GM12878 (cell line): ENCODE data around the gene SEMA3G. TPM values are rescaled to one million over a fixed set of nuclear protein-coding genes. Genes with fewer than 3 reads are reported as not detected.

ENCODE experiments used
- ATAC-seq: fragments of 200-7000 bp; cut with Tn5 transposase; 3 replicates; pipeline ENCODE4 v1.9.1; 2020; ENCODE audit warnings: mild to moderate bottlenecking, moderate library complexity
- BruUV-seq: library from RNA; stranded (reverse); fragments of 400-500 nt; replicated peaks from 2 replicates; lab custom pipeline; 2021; lab: Mats Ljungman, UMichigan
- CTCF ChIA-PET: fragments of 300-600 bp; sonication (Branson Sonifier 250); formaldehyde crosslinking; extraction: SDS; loops from one replicate; lab custom pipeline; 2021; ENCODE audit warnings: inconsistent platforms; lab: Yijun Ruan, JAX
- POLR2A ChIA-PET: fragments of 350-600 bp; formaldehyde crosslinking; extraction: SDS; loops from one replicate; lab custom pipeline; 2021; ENCODE audit warnings: inconsistent platforms; lab: Charles Lee
- RAD21 ChIA-PET: fragments of 300-600 bp; sonication (Branson Sonifier 250); formaldehyde crosslinking; loops from one replicate; lab custom pipeline; 2023; ENCODE audit warnings: antibody characterized with exemption; ENCODE audit not compliant: unreplicated experiment; lab: Charles Lee
- SMC1A ChIA-PET: fragments of 300-600 bp; sonication (Branson Sonifier 250); formaldehyde crosslinking; loops from one replicate; lab custom pipeline; 2023; ENCODE audit not compliant: unreplicated experiment, uncharacterized antibody; lab: Charles Lee
- DNase-seq: peaks from one replicate; pipeline ENCODE4 v3.0.0-alpha.2; 2011; ENCODE audit warnings: low read depth, low spot score
- FAIRE-seq: peaks from 3 replicates; lab custom pipeline; 2011; peaks lifted over from hg19 to GRCh38; lab: Jason Lieb, UNC
- H2AFZ ChIP-seq: 2 replicates; pipeline ENCODE4 v1.6.0; 2011; ENCODE audit warnings: low read depth, low read length, control low read depth; ENCODE audit not compliant: control insufficient read depth
- H3K27ac ChIP-seq: 2 replicates; pipeline ENCODE4 v1.5.1; 2011; ENCODE audit warnings: control low read depth; ENCODE audit not compliant: control insufficient read depth, insufficient read depth
- H3K27me3 ChIP-seq, 2 experiments: replicated peaks in 1 of 2; 2 replicates each; pipeline versions ENCODE4 v1.6.0 to v1.6.1; 2011; ENCODE audit warnings: low read length in 1 of 2; ENCODE audit not compliant: control insufficient read depth in 2 of 2, insufficient read depth in 2 of 2
- H3K36me3 ChIP-seq, 2 experiments: 2 replicates each; pipeline ENCODE4 v1.5.1; 2011; ENCODE audit warnings: low read length in 1 of 2; ENCODE audit not compliant: control insufficient read depth in 2 of 2, insufficient read depth in 2 of 2
- H3K4me1 ChIP-seq: 2 replicates; pipeline ENCODE4 v1.6.1; 2011; ENCODE audit warnings: mild to moderate bottlenecking, low read length, moderate library complexity, mixed read lengths; ENCODE audit not compliant: control insufficient read depth, insufficient read depth
- H3K4me2 ChIP-seq: 2 replicates; pipeline ENCODE4 v1.6.0; 2011; ENCODE audit warnings: control low read depth; ENCODE audit not compliant: control insufficient read depth, insufficient read depth
- H3K4me3 ChIP-seq: fragments of 200-600 bp; sonication (generic); 2 replicates; pipeline ENCODE4 v1.5.1; 2016
- H3K79me2 ChIP-seq: 2 replicates; pipeline ENCODE4 v1.6.0; 2011; ENCODE audit warnings: low read length; ENCODE audit not compliant: control insufficient read depth, insufficient read depth
- H3K9ac ChIP-seq: 2 replicates; pipeline ENCODE4 v1.8.0; 2011; ENCODE audit warnings: low read length, control low read depth, mixed read lengths; ENCODE audit not compliant: control insufficient read depth, insufficient read depth
- H3K9me3 ChIP-seq: replicated peaks from 3 replicates; pipeline ENCODE4 v1.5.1; 2011; ENCODE audit warnings: mild to moderate bottlenecking, low read length; ENCODE audit not compliant: control insufficient read depth, insufficient read depth
- H4K20me1 ChIP-seq: 2 replicates; pipeline ENCODE4 v1.6.0; 2011; ENCODE audit not compliant: control insufficient read depth, insufficient read depth
- CUX1 ChIP-seq: IDR thresholded peaks from 2 replicates; pipeline ENCODE4 v1.6.1; 2012; ENCODE audit warnings: improper control_type of control experiment, low read depth, low read length; ENCODE audit not compliant: insufficient replicate concordance
- HCFC1 ChIP-seq: fragments of 150-350 bp; IDR thresholded peaks from 2 replicates; pipeline ENCODE4 v1.6.1; 2014; ENCODE audit warnings: low read length
- RCOR1 ChIP-seq: conservative IDR thresholded peaks from 2 replicates; pipeline ENCODE4 v1.6.1; 2012; ENCODE audit warnings: low read depth, low read length, improper control_type of control experiment
- TCF7 ChIP-seq: IDR thresholded peaks from 2 replicates; pipeline ENCODE4 v1.6.1; 2014; ENCODE audit warnings: antibody characterized with exemption, borderline replicate concordance
- ZBTB11 ChIP-seq: fragments of 450-650 bp; formaldehyde crosslinking; IDR thresholded peaks from 2 replicates; pipeline ENCODE4 v1.5.0; 2022; ENCODE audit warnings: mild to moderate bottlenecking, missing genetic modification characterization
- ZNF384 ChIP-seq: IDR thresholded peaks from 2 replicates; pipeline ENCODE4 v1.6.1; 2012; ENCODE audit warnings: low read depth, mild to moderate bottlenecking, low read length, improper control_type of control experiment, borderline replicate concordance
- ZNF592 ChIP-seq: fragments of 450-650 bp; IDR thresholded peaks from 2 replicates; pipeline ENCODE4 v1.6.1; 2017; ENCODE audit warnings: mild to moderate bottlenecking, moderate library complexity
- WGBS: methylation state at CpG from one replicate; pipeline ENCODE4 v1.1.6; 2016; ENCODE audit warnings: low lambda C conversion rate; ENCODE audit not compliant: insufficient replicate concordance, insufficient coverage; ENCODE audit errors: missing lambda C conversion rate; 5-methylcytosine and 5-hydroxymethylcytosine counted together
- in situ Hi-C: fragments of 300-500 bp; cut with MboI; formaldehyde crosslinking; loops from 9 replicates; pipeline ENCODE4 v1.14.3; 2018; ENCODE audit warnings: mixed read lengths
- intact Hi-C: fragments of 100-400 bp; cut with micrococcal nuclease; formaldehyde crosslinking; loops from one replicate; pipeline ENCODE4 v1.14.2; 2022; ENCODE audit not compliant: unreplicated experiment
- polyA plus RNA-seq, 11 experiments: library from polyadenylated mRNA; depleted of rRNA in 4 of 11; unstranded in 6 of 11; stranded (reverse) in 5 of 11; fragments of >200 nt; fragmentation: Nextera tagmentation in 4 of 11; fragmentation: Illumina TruSeq in 1 of 11; extraction: Ambion mirVana in 4 of 11; extraction: Trizol in 1 of 11; gene quantifications; 1 replicate in 1 of 11; 2 replicates in 10 of 11; pipeline versions ENCODE4 v1.2.1 to v1.2.3, GENCODE V29; 2011 to 2016; ENCODE audit warnings: inconsistent platforms in 2 of 11, missing spikeins in 2 of 11, low read depth in 1 of 11
- total RNA-seq, 4 experiments: library from RNA; depleted of rRNA in 3 of 4; stranded (reverse); fragments of >200 nt in 3 of 4; fragmentation: Illumina TruSeq in 1 of 4; extraction: Trizol in 1 of 4; gene quantifications; 2 replicates each; pipeline versions ENCODE4 v1.2.1 to v1.2.3, GENCODE V29; 2013 to 2021

Gene SEMA3G
- total and polyA plus RNA-seq, 10 of the 15 experiments (the other 5 are each of a cell fraction or from before 2014, with no cell fraction given) = 0.03 to 0.04 TPM; not detected in 8

- no peak for TF ChIP-seq ZBTB11 (CRISPR knock-in tag)
- TF ChIP-seq ZNF384 = no peak
- no peak for TF ChIP-seq RCOR1
These were observed 49.4 kb downstream of the SEMA3G start (continued) for GRCh38 chr3:52395503-52395865.

- H3K9me3 ChIP-seq = no peaks in the 10 kb centered on the region
- WGBS = 65% methylated on average over 10 of the region's 10 CpGs
- no peak overlapping the region for H3K27ac ChIP-seq
- no peak for DNase-seq
- ChIA-PET CTCF (no interaction called here), RAD21 (no interaction called here)
- no peak overlapping the region for H3K4me3 ChIP-seq
- H3K27me3 ChIP-seq = no peaks in the 10 kb centered on the region
- no peak for ATAC-seq
- TF ChIP-seq TCF7 (no peak), ZNF592 (no peak), CUX1 (no peak), ZNF384 (no peak), HCFC1 (no peak)
- TF ChIP-seq, all 136 proteins: peak for 0
- Histone ChIP-seq H2AFZ (no peak overlapping the region), H3K9ac (no peak overlapping the region), H3K4me1 (no peaks in the 10 kb centered on the region), H3K36me3 (no peaks in the 10 kb centered on the region), H3K4me2 (no peak overlapping the region), H4K20me1 (no peaks in the 10 kb centered on the region), H3K79me2 (no peaks in the 10 kb centered on the region)
- intact Hi-C loops = no loop called here
- in situ Hi-C loops = no loop called here
- SMC1A ChIA-PET = no interaction called here
- BruUV-seq = no TSS peak
- no peak for FAIRE-seq
- POLR2A ChIA-PET = no interaction called here
These were observed 50.0 kb downstream of the SEMA3G start for GRCh38 chr3:52394751-52395502.
